ENCODE data around the gene DLG3.
A peak's percentile ranks its signal among the peaks of the same experiment; 100 is the strongest.
"Not testable (repeated sequence)": the region's sequence is repeated elsewhere in the genome, so short reads cannot be mapped to it uniquely, and the experiment has no call there.

The DLG3 gene

GRCh38 chrX:70444326-70444945, at the start of gene DLG3:
TSS of gene DLG3 (plus strand) at chrX:70444835. CDS start at chrX:70445202, 367 bp downstream.
- DNase-seq = no peak

GRCh38 chrX:70398899-70399298, 45.7 kb upstream of the DLG3 start:
- DNase-seq = no peak

- not testable (repeated sequence) for DNase-seq
Measured at GRCh38 chrX:70400181-70400580, 44.5 kb upstream of the DLG3 start.

GRCh38 chrX:70402721-70403120, 41.9 kb upstream of the DLG3 start:
- DNase-seq = no peak

GRCh38 chrX:70405003-70405402, 39.6 kb upstream of the DLG3 start:
- no peak for DNase-seq

- DNase-seq = no peak
Measured at GRCh38 chrX:70410921-70411320, 33.7 kb upstream of the DLG3 start.

- DNase-seq = no peak
Measured at GRCh38 chrX:70411475-70411874, 33.2 kb upstream of the DLG3 start.

- DNase-seq = no peak
Measured at GRCh38 chrX:70421618-70422017, 23.0 kb upstream of the DLG3 start.

GRCh38 chrX:70422851-70423341, 21.7 kb upstream of the DLG3 start, which contains the start of gene GDPD2:
TSS of gene GDPD2 (plus strand) at chrX:70423314. CDS start at chrX:70424985, 1,671 bp downstream.
- DNase-seq = no peak

GRCh38 chrX:70423936-70424675, 20.5 kb upstream of the DLG3 start:
- DNase-seq = no peak

- DNase-seq = no peak
Measured at GRCh38 chrX:70424801-70425200, 19.8 kb upstream of the DLG3 start.

GRCh38 chrX:70426286-70427278, 18.1 kb upstream of the DLG3 start:
- DNase-seq = no peak

GRCh38 chrX:70427365-70427764, 17.3 kb upstream of the DLG3 start:
- DNase-seq = no peak

- DNase-seq = no peak
Measured at GRCh38 chrX:70429759-70430158, 14.9 kb upstream of the DLG3 start.

GRCh38 chrX:70432936-70433847, 11.4 kb upstream of the DLG3 start:
- DNase-seq = no peak

- DNase-seq = peak; percentile 20 to 49
Measured at GRCh38 chrX:70433848-70434351, 10.7 kb upstream of the DLG3 start.

- DNase-seq = peak; percentile 47 to 56
Measured at GRCh38 chrX:70434352-70434866, 10.2 kb upstream of the DLG3 start.

GRCh38 chrX:70434914-70435586, 9.6 kb upstream of the DLG3 start:
- DNase-seq = no peak

- no peak for DNase-seq
Measured at GRCh38 chrX:70436343-70436742, 8.3 kb upstream of the DLG3 start.

- DNase-seq = no peak
Measured at GRCh38 chrX:70437011-70437410, 7.6 kb upstream of the DLG3 start.
